ENCODE data around the gene CHAF1A.
A peak's percentile ranks its signal among the peaks of the same experiment; 100 is the strongest.

Gene CHAF1A

GRCh38 chr19:4405977-4406376 lies 3.5 kb downstream of the CHAF1A start:
- no peak for DNase-seq (ENCODE audit: low read depth, low spot score)

- no peak for DNase-seq (ENCODE audit: low read depth, low spot score)
Observed at GRCh38 chr19:4406626-4407025, 4.2 kb downstream of the CHAF1A start.

GRCh38 chr19:4409123-4409933 lies 6.9 kb downstream of the CHAF1A start:
- peak; percentile 97 for DNase-seq (ENCODE audit: low read depth, low spot score)

- DNase-seq (ENCODE audit: low read depth, low spot score): no peak
Observed at GRCh38 chr19:4413588-4413987, 11.1 kb downstream of the CHAF1A start.

GRCh38 chr19:4414144-4414799 lies 11.8 kb downstream of the CHAF1A start:
- DNase-seq (ENCODE audit: low read depth, low spot score): no peak

GRCh38 chr19:4414800-4415321 lies 12.4 kb downstream of the CHAF1A start:
- no peak for DNase-seq (ENCODE audit: low read depth, low spot score)

GRCh38 chr19:4415352-4415751 lies 12.9 kb downstream of the CHAF1A start:
- DNase-seq (ENCODE audit: low read depth, low spot score): no peak

GRCh38 chr19:4416268-4416667 lies 13.8 kb downstream of the CHAF1A start:
- DNase-seq (ENCODE audit: low read depth, low spot score): no peak

GRCh38 chr19:4423416-4424126 lies 21.1 kb downstream of the CHAF1A start:
- no peak for DNase-seq (ENCODE audit: low read depth, low spot score)

- DNase-seq (ENCODE audit: low read depth, low spot score): no peak
Observed at GRCh38 chr19:4425537-4425936, 23.1 kb downstream of the CHAF1A start.

- no peak for DNase-seq (ENCODE audit: low read depth, low spot score)
Observed at GRCh38 chr19:4428326-4428975, 26.0 kb downstream of the CHAF1A start.

GRCh38 chr19:4429256-4429655 lies 26.8 kb downstream of the CHAF1A start:
- no peak for DNase-seq (ENCODE audit: low read depth, low spot score)

GRCh38 chr19:4429771-4430171 lies 27.3 kb downstream of the CHAF1A start:
- DNase-seq (ENCODE audit: low read depth, low spot score): no peak

- DNase-seq (ENCODE audit: low read depth, low spot score): no peak
Observed at GRCh38 chr19:4430760-4431159, 28.3 kb downstream of the CHAF1A start.

- DNase-seq (ENCODE audit: low read depth, low spot score): no peak
Observed at GRCh38 chr19:4431296-4431695, 28.9 kb downstream of the CHAF1A start.

- no peak for DNase-seq (ENCODE audit: low read depth, low spot score)
Observed at GRCh38 chr19:4431808-4432674, 29.6 kb downstream of the CHAF1A start.

- no peak for DNase-seq (ENCODE audit: low read depth, low spot score)
Observed at GRCh38 chr19:4432918-4433506, 30.6 kb downstream of the CHAF1A start.

GRCh38 chr19:4434391-4434790 lies 32.0 kb downstream of the CHAF1A start:
- no peak for DNase-seq (ENCODE audit: low read depth, low spot score)

- DNase-seq (ENCODE audit: low read depth, low spot score): no peak
Observed at GRCh38 chr19:4436231-4436630, 33.8 kb downstream of the CHAF1A start.

- no peak for DNase-seq (ENCODE audit: low read depth, low spot score)
Observed at GRCh38 chr19:4437103-4437502, 34.7 kb downstream of the CHAF1A start.

Data from iPS DF 19.7 (cell line).